ENCODE measurements around the gene MORN5. TPM values are rescaled to one million over a fixed set of nuclear protein-coding genes. Genes with fewer than 3 reads are reported as not detected.

The MORN5 gene
- total and polyA plus RNA-seq, 2 experiments from 2014 or later = not detected

DNA sequence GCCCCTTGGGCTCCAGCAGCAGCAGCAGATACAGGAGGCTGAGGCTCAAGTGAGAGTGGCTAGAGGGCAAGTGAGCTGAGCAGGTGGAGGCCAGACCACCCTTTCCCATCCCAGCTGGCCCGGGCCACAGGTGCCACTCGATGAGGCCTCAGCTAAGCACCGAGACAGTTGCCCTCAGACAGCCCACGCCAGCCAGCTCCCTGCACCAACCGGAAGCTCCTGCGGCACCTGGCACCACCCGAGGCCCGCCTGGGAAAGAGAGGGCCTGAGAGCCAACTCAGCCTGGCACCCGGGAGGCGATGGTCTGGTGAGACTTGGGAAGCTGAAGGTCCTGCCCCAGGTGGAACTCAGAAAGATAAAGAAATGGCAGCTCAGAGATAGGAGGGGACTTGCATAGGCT is 38.3 kb upstream of the MORN5 start:
- H3K36me3 Mint-ChIP-seq (ENCODE audit: low read depth) = no peaks in the 10 kb centered on the region

More for the DNA sequence above, 38.3 kb upstream of the MORN5 start:
- Histone ChIP-seq H3F3A (replicated peaks; ENCODE audit: low read depth) (no peaks in the 10 kb centered on the region), H3K9me2 (ENCODE audit: insufficient read depth) (no peaks in the 10 kb centered on the region), H3K27ac (ENCODE audit: low read depth) (no peak overlapping the region), H3K4me3 (no peak overlapping the region), H3K4me2 (no peak overlapping the region), H3K36me3 (ENCODE audit: insufficient read depth) (no peaks in the 10 kb centered on the region), H2AFZ (no peak overlapping the region), H3K27me3 (ENCODE audit: insufficient read depth) (peaks cover 13% of the 10 kb centered on the region), H3K79me2 (replicated peaks; ENCODE audit: insufficient read depth) (no peaks in the 10 kb centered on the region), H3K4me1 (ENCODE audit: insufficient read depth) (peaks cover 9% of the 10 kb centered on the region), H4K20me1 (replicated peaks; ENCODE audit: insufficient read depth) (no peaks in the 10 kb centered on the region)
- peaks cover 26% of the 10 kb centered on the region for H3K27me3 Mint-ChIP-seq (ENCODE audit: insufficient read depth, low read depth, poor library complexity)
- no peak overlapping the region for H3K4me3 Mint-ChIP-seq
- peaks cover 15% of the 10 kb centered on the region for H3K4me1 Mint-ChIP-seq
- TF ChIP-seq, protein P1, sequence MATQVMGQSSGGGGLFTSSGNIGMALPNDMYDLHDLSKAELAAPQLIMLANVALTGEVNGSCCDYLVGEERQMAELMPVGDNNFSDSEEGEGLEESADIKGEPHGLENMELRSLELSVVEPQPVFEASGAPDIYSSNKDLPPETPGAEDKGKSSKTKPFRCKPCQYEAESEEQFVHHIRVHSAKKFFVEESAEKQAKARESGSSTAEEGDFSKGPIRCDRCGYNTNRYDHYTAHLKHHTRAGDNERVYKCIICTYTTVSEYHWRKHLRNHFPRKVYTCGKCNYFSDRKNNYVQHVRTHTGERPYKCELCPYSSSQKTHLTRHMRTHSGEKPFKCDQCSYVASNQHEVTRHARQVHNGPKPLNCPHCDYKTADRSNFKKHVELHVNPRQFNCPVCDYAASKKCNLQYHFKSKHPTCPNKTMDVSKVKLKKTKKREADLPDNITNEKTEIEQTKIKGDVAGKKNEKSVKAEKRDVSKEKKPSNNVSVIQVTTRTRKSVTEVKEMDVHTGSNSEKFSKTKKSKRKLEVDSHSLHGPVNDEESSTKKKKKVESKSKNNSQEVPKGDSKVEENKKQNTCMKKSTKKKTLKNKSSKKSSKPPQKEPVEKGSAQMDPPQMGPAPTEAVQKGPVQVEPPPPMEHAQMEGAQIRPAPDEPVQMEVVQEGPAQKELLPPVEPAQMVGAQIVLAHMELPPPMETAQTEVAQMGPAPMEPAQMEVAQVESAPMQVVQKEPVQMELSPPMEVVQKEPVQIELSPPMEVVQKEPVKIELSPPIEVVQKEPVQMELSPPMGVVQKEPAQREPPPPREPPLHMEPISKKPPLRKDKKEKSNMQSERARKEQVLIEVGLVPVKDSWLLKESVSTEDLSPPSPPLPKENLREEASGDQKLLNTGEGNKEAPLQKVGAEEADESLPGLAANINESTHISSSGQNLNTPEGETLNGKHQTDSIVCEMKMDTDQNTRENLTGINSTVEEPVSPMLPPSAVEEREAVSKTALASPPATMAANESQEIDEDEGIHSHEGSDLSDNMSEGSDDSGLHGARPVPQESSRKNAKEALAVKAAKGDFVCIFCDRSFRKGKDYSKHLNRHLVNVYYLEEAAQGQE (IDR thresholded peaks at IDR 0.05; ENCODE audit: unreplicated experiment) = no peak
- no peak for TF ChIP-seq STAT1 (IDR thresholded peaks at IDR 0.05; ENCODE audit: unreplicated experiment)
- no peak for TF ChIP-seq ETS1 (IDR thresholded peaks at IDR 0.05)
- TF ChIP-seq, protein P2, sequence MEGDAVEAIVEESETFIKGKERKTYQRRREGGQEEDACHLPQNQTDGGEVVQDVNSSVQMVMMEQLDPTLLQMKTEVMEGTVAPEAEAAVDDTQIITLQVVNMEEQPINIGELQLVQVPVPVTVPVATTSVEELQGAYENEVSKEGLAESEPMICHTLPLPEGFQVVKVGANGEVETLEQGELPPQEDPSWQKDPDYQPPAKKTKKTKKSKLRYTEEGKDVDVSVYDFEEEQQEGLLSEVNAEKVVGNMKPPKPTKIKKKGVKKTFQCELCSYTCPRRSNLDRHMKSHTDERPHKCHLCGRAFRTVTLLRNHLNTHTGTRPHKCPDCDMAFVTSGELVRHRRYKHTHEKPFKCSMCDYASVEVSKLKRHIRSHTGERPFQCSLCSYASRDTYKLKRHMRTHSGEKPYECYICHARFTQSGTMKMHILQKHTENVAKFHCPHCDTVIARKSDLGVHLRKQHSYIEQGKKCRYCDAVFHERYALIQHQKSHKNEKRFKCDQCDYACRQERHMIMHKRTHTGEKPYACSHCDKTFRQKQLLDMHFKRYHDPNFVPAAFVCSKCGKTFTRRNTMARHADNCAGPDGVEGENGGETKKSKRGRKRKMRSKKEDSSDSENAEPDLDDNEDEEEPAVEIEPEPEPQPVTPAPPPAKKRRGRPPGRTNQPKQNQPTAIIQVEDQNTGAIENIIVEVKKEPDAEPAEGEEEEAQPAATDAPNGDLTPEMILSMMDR (conservative IDR thresholded peaks at IDR 0.05; ENCODE audit: low read depth in 2 of 2) = no peak
- no peak for TF ChIP-seq CREB1 (CRISPR knock-in tag; IDR thresholded peaks at IDR 0.05; ENCODE audit: low read depth)
- TF ChIP-seq JUNB (IDR thresholded peaks at IDR 0.05; ENCODE audit: unreplicated experiment) = no peak
- TF ChIP-seq EZH2phosphoT487 (IDR thresholded peaks at IDR 0.05; ENCODE audit: unreplicated experiment) = no peak
- no peak for TF ChIP-seq NANOG (IDR thresholded peaks at IDR 0.05; ENCODE audit: borderline replicate concordance)
- TF ChIP-seq ZNF331 (CRISPR knock-in tag; IDR thresholded peaks at IDR 0.05; ENCODE audit: low read depth) = no peak
- TF ChIP-seq ZNF114 (CRISPR knock-in tag; IDR thresholded peaks at IDR 0.05) = no peak
- no peak for DNase-seq (ENCODE audit: low spot score)
- no peak for ATAC-seq
- no peak overlapping the region for H3K27ac Mint-ChIP-seq
- H3K9me3 Mint-ChIP-seq = no peaks in the 10 kb centered on the region; the same call in 2 of the 3 replicates
